Measurements from ENCODE around the gene ADAMTS17.

The ADAMTS17 gene

DNA sequence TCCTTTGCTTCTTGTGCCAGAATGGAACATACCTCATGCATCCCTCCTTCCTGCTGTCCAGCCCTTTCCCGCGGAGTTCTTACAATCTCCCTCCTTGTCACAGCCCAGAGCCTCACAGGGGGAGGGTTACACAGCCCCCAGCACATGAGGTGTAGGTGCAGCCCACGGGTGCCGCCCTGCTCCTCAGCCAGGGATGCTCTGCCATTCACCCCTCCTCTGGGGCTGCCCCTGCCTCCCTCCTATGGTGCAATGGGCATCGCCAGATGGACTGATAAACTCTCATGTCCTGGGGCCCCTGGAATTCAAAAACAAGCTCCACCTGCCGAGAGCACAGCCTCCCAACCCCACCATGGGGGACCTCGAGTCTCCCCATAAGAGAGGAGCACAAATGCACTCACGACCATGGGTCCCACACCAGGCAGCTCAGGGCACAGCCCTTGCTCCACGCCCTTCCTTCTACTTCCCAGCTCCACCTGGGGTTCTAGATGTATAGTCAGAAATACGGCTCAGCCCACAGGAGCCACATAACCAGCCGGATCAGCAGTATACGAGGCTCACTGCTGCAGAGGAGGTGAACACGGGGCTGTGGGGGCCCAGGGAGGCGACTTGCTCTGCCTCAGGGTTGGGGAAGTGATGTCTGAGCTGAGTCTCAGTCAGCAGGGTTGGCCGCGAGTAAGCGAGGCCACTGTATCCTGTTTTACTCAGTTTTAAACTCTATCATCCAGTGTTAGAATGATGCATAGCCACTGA is 338.8 kb downstream of the ADAMTS17 start:
- TF ChIP-seq, protein P1, sequence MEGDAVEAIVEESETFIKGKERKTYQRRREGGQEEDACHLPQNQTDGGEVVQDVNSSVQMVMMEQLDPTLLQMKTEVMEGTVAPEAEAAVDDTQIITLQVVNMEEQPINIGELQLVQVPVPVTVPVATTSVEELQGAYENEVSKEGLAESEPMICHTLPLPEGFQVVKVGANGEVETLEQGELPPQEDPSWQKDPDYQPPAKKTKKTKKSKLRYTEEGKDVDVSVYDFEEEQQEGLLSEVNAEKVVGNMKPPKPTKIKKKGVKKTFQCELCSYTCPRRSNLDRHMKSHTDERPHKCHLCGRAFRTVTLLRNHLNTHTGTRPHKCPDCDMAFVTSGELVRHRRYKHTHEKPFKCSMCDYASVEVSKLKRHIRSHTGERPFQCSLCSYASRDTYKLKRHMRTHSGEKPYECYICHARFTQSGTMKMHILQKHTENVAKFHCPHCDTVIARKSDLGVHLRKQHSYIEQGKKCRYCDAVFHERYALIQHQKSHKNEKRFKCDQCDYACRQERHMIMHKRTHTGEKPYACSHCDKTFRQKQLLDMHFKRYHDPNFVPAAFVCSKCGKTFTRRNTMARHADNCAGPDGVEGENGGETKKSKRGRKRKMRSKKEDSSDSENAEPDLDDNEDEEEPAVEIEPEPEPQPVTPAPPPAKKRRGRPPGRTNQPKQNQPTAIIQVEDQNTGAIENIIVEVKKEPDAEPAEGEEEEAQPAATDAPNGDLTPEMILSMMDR (IDR thresholded peaks at IDR 0.05; ENCODE audit: low read depth, low read length) = no peak
- no peak for TF ChIP-seq EZH2phosphoT487 (IDR thresholded peaks at IDR 0.05; ENCODE audit: low read depth)
- H3K27me3 ChIP-seq (ENCODE audit: low read depth, low read length) = no peaks in the 10 kb centered on the region
- no peak overlapping the region for H2AFZ ChIP-seq (ENCODE audit: low read depth, low read length)
- H3K36me3 ChIP-seq (replicated peaks; ENCODE audit: low read depth, low read length) = no peaks in the 10 kb centered on the region
- H3K79me2 ChIP-seq (ENCODE audit: low read length) = no peaks in the 10 kb centered on the region
- no peaks in the 10 kb centered on the region for H3K4me1 ChIP-seq (ENCODE audit: low read length)
- no peaks in the 10 kb centered on the region for H4K20me1 ChIP-seq (ENCODE audit: insufficient read depth, low read length)
- no peaks in the 10 kb centered on the region for H3K9me3 ChIP-seq (ENCODE audit: insufficient read depth, low read length)
- no peak overlapping the region for H3K4me3 ChIP-seq (ENCODE audit: low read length)
- H3K27ac ChIP-seq (ENCODE audit: low read length) = no peak overlapping the region
- no peak overlapping the region for H3K9ac ChIP-seq (ENCODE audit: low read length)
- no peak overlapping the region for H3K4me2 ChIP-seq (ENCODE audit: low read length)

DNA sequence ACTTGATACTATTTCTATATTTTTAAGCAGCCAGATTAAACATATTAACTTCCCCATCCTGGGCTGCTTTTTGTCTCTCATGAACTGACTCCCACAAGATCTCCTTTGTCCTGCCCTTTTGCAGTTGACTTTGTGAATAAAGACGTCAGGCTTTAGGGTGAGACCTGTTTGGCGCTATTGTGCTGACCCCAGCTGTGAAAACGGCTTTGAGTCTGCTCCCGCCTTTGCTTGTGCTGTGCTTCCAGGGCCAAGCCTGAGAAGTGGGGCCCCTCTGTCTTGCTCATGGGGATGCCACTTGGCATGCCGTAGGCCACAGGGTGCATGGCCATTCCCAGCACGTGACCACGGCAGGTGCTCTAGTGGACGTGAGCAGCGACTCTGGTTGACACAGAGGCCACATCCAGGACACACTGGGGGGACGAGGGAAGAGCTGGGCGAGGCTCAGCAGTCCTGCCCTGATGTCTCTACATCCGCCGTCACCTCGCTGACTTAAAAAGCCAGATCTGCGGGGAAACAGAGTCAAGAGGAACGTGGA is 339.6 kb downstream of the ADAMTS17 start:
- Histone ChIP-seq H3K36me3 (replicated peaks; ENCODE audit: low read depth, low read length) (no peaks in the 10 kb centered on the region), H3K79me2 (ENCODE audit: low read length) (no peaks in the 10 kb centered on the region), H3K9me3 (ENCODE audit: insufficient read depth, low read length) (no peaks in the 10 kb centered on the region), H3K4me2 (ENCODE audit: low read length) (no peak overlapping the region), H4K20me1 (ENCODE audit: insufficient read depth, low read length) (no peaks in the 10 kb centered on the region), H3K9ac (ENCODE audit: low read length) (no peak overlapping the region), H3K27me3 (ENCODE audit: low read depth, low read length) (no peaks in the 10 kb centered on the region), H3K27ac (ENCODE audit: low read length) (no peak overlapping the region), H3K4me3 (ENCODE audit: low read length) (no peak overlapping the region), H3K4me1 (ENCODE audit: low read length) (no peaks in the 10 kb centered on the region), H2AFZ (ENCODE audit: low read depth, low read length) (no peak overlapping the region)
- TF ChIP-seq, protein P1 (IDR thresholded peaks at IDR 0.05; ENCODE audit: low read depth, low read length) = no peak
- no peak for TF ChIP-seq EZH2phosphoT487 (IDR thresholded peaks at IDR 0.05; ENCODE audit: low read depth)

DNA sequence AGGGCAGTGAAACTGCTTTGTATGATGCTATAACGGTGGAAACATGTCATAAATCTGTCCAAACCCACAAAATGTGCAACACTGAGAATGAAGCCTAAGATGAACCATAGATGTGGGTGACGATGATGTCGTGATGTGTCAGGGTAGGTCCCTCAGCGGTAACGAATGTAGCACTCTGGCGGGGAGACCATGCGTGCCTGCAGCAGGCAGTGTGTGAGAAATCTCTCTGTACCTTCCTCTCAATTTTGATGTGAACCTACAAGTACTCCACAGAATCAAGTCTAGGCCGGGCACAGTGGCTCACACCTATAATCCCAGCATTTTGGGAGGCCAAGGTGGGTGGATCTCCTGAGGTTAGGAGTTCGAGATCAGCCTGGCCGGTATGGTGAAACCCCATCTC is 340.4 kb downstream of the ADAMTS17 start:
- TF ChIP-seq EZH2phosphoT487 (IDR thresholded peaks at IDR 0.05; ENCODE audit: low read depth) = no peak
- TF ChIP-seq, protein P1 (IDR thresholded peaks at IDR 0.05; ENCODE audit: low read depth, low read length) = no peak
- Histone ChIP-seq H3K27me3 (ENCODE audit: low read depth, low read length) (peaks cover 1% of the 10 kb centered on the region; the same call in 1 of the 2 replicates), H3K4me2 (ENCODE audit: low read length) (no peak overlapping the region), H3K4me3 (ENCODE audit: low read length) (no peak overlapping the region), H3K4me1 (ENCODE audit: low read length) (no peaks in the 10 kb centered on the region), H3K9me3 (ENCODE audit: insufficient read depth, low read length) (no peaks in the 10 kb centered on the region), H2AFZ (ENCODE audit: low read depth, low read length) (no peak overlapping the region), H4K20me1 (ENCODE audit: insufficient read depth, low read length) (no peaks in the 10 kb centered on the region), H3K36me3 (replicated peaks; ENCODE audit: low read depth, low read length) (no peaks in the 10 kb centered on the region), H3K9ac (ENCODE audit: low read length) (no peak overlapping the region), H3K27ac (ENCODE audit: low read length) (no peak overlapping the region), H3K79me2 (ENCODE audit: low read length) (no peaks in the 10 kb centered on the region)

DNA sequence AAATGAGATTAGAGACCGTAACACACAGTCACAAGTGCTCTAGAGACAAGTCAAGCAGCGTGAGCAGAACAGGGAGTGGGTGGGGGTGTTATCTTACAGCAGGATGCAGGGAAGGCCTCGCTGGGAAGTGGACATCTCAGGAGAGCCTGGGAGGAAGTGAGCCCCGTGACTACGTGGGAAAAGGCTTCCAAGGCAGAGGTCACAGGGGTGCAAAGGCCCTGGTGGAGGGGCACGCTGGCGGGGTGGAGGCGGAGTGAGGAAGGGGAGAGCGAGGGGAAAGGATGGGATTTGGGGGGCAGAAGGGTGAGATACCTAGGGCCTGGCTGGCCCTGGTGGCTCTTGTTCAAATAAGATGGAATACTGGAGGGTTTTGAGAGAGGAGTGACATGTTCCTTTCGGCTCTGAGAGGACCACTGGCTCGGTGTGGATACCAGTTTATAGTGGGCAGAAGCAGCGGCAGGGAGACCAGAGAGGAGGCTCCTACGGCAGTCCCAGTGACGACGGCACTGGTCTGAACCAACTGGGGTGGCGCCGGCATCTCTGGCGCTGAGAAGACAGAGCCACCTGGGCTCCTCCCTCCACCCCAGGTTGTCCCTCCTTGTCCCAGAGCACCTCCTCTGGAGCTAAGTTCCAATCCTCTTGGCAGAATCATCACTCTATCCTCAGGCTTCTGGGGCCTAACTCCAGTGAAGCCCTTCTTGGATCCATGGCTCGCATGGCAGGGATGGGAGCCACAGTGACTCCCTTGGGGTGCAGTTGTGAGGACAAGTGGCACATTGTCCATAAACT is 342.3 kb downstream of the ADAMTS17 start:
- Histone ChIP-seq H3K27ac (ENCODE audit: low read length) (no peak overlapping the region), H3K4me2 (ENCODE audit: low read length) (no peak overlapping the region), H3K4me3 (ENCODE audit: low read length) (no peak overlapping the region), H3K36me3 (replicated peaks; ENCODE audit: low read depth, low read length) (no peaks in the 10 kb centered on the region), H3K27me3 (ENCODE audit: low read depth, low read length) (peaks cover 13% of the 10 kb centered on the region; the same call in 1 of the 2 replicates), H3K4me1 (ENCODE audit: low read length) (no peaks in the 10 kb centered on the region), H3K9ac (ENCODE audit: low read length) (no peak overlapping the region), H3K79me2 (ENCODE audit: low read length) (no peaks in the 10 kb centered on the region), H2AFZ (ENCODE audit: low read depth, low read length) (no peak overlapping the region), H4K20me1 (ENCODE audit: insufficient read depth, low read length) (no peaks in the 10 kb centered on the region), H3K9me3 (ENCODE audit: insufficient read depth, low read length) (no peaks in the 10 kb centered on the region)
- TF ChIP-seq, protein P1 (IDR thresholded peaks at IDR 0.05; ENCODE audit: low read depth, low read length) = no peak
- no peak for TF ChIP-seq EZH2phosphoT487 (IDR thresholded peaks at IDR 0.05; ENCODE audit: low read depth)

Data from OCI-LY3 (cell line).